GM12891 (cell line): ENCODE measurements around the gene TRIP6.

Source experiments
- DNase-seq: peaks from one replicate; pipeline ENCODE4 v3.0.0; 2011; ENCODE audit warnings: low spot score; ENCODE audit not compliant: insufficient read length
- FAIRE-seq: peaks from 2 replicates; lab custom pipeline; 2011; peaks lifted over from hg19 to GRCh38; lab: Jason Lieb, UNC
- PAX5 ChIP-seq: IDR thresholded peaks from 2 replicates; pipeline ENCODE4 v1.6.1; 2011; ENCODE audit warnings: low read length, moderate library complexity, mild to moderate bottlenecking; ENCODE audit not compliant: insufficient read depth, severe bottlenecking
- POLR2A ChIP-seq: IDR thresholded peaks from 2 replicates; pipeline ENCODE4 v1.6.1; 2011; ENCODE audit warnings: low read depth, low read length, control low read depth
- POLR2AphosphoS5 ChIP-seq: IDR thresholded peaks from 2 replicates; pipeline ENCODE4 v1.6.1; 2011; ENCODE audit warnings: low read depth, low read length, control low read depth
- POU2F2 ChIP-seq: IDR thresholded peaks from 2 replicates; pipeline ENCODE4 v1.6.1; 2011; ENCODE audit warnings: low read depth, mild to moderate bottlenecking, control low read depth, low read length, moderate library complexity
- SPI1 ChIP-seq: IDR thresholded peaks from 2 replicates; pipeline ENCODE4 v1.6.1; 2011; ENCODE audit warnings: low read depth, low read length, control low read depth
- TAF1 ChIP-seq: IDR thresholded peaks from 2 replicates; pipeline ENCODE4 v1.6.1; 2011; ENCODE audit warnings: low read depth, low read length, control low read depth

The TRIP6 gene

DNA sequence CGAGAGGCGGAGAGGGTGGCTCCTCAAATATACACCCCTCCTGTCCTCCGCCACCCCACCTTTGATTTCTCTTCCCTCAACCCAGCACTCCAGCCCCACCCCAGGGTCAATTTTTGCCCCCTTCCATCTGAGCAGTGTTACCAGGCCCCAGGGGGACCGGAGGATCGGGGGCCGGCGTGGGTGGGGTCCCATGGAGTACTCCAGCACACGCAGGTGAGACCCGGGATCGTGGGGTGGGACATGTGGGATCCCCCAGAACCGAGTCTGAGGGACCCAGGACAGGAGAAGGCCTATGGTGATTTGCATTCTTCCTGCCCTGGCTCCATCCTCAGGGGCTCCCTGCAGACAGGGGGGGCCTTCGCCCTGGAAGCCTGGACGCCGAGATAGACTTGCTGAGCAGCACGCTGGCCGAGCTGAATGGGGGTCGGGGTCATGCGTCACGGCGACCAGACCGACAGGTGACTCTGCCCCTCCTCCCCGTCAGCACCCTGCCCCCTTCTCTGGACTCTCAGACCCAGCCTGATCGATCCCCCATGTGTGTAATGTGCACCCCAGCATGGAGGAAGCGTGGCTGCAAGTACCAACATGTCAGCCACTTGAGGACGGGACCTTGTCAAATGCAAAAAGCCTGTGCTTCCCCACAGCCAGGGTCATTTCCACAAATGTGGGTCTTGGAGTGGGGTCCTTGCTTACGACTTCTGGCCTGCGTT, 744 bp downstream of the TRIP6 start:
- no peak for DNase-seq
- peak; percentile 72 for FAIRE-seq
- TF ChIP-seq POLR2A (peak; percentile 35; the same call in 1 of the 2 replicates), POLR2AphosphoS5 (no peak)

DNA sequence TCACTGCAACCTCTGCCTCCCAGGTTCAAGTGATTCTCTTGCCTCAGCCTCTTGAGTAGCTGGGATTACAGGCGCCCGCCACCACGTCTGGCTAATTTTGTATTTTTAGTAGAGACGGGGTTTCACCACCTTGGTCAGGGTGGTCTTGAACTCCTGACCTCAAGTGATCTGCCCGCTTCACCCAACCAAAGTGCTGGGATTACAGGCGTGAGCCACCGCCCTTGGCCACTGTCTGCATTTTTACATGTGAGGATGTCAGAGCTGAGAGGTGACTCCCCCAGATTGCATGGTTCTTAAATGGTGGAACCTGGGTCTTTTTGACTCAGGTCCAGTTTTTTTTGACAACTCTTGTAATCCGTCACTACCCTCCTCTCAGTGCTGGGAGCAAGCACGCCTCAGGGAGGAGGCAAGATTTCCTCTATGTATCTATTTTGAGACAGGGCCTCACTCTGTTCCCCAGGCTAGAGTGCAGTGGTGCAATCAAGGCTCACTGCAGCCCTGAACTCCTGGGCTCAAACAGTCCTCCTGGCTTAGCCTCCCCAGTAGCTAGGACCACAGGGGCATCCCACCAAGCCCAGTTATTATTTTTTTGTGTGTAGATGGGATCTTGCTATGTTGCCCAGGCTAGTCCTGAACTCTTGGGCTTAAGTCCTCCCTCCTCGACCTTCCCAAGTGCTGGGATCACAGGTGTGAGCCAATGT, 6.6 kb downstream of the TRIP6 start:
- FAIRE-seq (no peak), DNase-seq (no peak)
- TF ChIP-seq TAF1 (no peak), POLR2AphosphoS5 (no peak), PAX5 (no peak), POLR2A (no peak), SPI1 (no peak), POU2F2 (no peak)

DNA sequence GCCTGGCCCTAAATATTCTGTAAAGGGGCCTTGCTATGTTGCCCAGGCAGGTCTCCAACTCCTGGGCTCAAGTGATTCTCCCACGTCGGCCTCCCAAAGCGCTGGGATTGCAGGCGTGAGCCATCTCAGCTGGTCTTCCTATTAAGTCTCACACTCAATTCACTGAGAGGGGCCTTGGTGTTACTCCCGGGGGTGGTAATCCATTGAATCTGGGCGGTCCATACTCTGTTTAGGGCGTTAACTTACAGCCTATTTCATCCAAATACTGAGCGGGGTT, 7.1 kb downstream of the TRIP6 start:
- TF ChIP-seq POLR2A (no peak), PAX5 (no peak), POLR2AphosphoS5 (no peak), TAF1 (no peak), SPI1 (no peak), POU2F2 (no peak)
- DNase-seq (no peak), FAIRE-seq (no peak)

DNA sequence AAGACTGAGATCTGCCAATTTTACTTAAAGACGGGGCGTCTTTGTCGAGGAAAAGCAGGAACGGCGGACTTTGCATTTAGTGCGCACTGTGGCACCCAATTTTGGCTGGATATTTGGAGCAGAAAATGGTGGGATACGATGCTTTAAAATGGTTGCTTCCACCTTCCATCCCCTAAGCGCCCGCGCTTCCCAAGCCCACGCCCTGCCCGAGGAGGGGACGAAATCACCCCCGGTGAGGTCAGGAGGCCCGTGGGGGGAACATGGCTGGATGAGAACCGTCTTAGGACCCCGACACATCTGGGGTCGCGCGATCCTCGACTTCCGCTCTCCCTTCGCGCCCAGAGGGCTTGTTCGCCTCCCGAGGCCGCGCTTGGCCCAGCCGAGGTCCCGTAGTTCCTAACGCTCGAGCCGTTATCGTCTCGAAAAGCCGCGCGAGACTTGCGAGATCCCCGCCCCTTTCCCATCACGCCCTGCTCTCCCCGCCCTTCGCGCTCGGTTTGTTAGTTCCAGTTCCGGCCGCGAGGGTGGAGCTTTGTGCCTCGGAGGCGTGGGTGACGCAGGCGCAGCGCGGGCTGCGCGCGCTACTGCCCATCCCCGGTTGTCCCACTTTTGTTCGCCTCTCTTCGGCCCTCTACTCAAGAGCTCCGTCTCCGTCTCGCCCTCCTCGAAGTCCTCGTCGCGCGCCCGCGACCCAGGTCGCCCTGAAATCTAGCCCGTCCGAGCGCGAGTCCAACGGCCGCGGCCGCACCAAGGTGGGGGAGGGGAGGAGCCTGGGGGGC, 7.6 kb downstream of the TRIP6 start, which contains the start of gene SRRT:
SRRT (plus strand) TSS at position 527 of the 779 bp plus-strand sequence. CDS start 488 bp downstream, outside the sequence.
- TF ChIP-seq POLR2A = peak; percentile 94; the same call in 1 of the 2 replicates
- TF ChIP-seq POU2F2 = no peak; the same call in 1 of the 2 replicates
- TF ChIP-seq PAX5 = no peak
- peak; percentile 91 for TF ChIP-seq POLR2AphosphoS5
- peak; percentile 88 for TF ChIP-seq TAF1
- peak; percentile 50 for TF ChIP-seq SPI1
- peak; percentile 98 for DNase-seq
- peak; percentile 100 for FAIRE-seq

DNA sequence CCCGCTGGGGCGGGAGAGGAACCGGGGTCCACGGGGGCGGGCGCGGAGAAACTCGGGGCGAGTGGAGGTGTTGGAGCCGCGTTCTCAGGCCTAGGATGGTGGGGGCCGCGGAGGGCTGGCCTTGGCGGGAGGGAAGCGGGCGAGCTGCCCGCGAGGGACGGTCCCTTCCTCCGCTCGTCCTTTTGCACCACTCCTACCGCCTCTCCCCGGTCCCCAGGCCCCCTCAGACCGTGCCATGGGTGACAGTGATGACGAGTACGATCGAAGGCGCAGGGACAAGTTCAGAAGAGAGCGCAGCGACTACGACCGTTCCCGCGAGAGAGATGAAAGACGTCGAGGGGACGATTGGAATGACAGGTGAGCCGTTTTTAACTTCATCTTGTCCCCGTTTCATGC, 8.2 kb downstream of the TRIP6 start:
- TF ChIP-seq PAX5 (no peak), POU2F2 (no peak), POLR2AphosphoS5 (no peak), POLR2A (no peak; the same call in 1 of the 2 replicates), SPI1 (no peak), TAF1 (no peak)
- FAIRE-seq (no peak), DNase-seq (no peak)

DNA sequence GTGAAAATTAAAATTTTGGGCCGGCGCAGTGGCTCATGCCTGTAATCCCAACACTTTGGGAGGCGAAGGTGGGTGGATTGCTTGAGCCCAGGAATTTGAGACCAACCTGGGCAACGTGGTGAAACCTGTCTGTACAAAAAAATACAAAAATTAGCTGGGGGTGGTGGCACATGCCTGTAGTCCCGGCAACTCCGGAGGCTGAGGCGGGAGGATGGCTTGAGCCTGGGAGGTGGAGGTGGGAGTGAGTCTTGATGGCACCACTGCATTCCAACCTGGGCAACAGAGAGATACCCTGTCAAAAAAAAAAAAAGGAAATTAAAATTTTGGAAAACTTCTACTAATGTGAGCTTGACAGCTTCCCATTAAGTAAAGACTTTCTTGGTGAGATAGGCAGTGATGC, 10.8 kb downstream of the TRIP6 start:
- DNase-seq (no peak), FAIRE-seq (no peak)
- TF ChIP-seq SPI1 (no peak), POLR2AphosphoS5 (no peak), TAF1 (no peak), POLR2A (no peak), PAX5 (no peak), POU2F2 (no peak)

DNA sequence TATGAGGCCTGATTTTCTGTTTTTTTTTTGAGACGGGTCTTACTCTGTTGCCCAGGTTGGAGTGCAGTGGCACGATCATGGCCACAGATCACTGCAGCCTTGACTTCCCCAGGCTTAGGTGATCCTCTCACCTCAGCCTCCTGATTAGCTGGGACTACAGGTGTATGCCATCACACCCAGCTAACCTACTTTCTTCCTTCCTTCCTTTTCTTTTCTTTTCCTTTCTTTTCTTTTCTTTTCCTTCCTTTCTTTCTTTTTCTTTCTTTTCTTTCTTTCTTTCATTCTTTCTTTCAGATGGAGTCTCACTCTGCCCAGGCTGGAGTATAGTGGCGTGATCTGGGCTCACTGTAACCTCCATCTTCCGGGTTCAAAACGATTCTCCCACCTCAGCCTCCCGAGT, 11.5 kb downstream of the TRIP6 start:
- no peak for FAIRE-seq
- TF ChIP-seq PAX5 (no peak), TAF1 (no peak), SPI1 (no peak), POLR2AphosphoS5 (no peak), POU2F2 (no peak), POLR2A (no peak)
- no peak for DNase-seq

DNA sequence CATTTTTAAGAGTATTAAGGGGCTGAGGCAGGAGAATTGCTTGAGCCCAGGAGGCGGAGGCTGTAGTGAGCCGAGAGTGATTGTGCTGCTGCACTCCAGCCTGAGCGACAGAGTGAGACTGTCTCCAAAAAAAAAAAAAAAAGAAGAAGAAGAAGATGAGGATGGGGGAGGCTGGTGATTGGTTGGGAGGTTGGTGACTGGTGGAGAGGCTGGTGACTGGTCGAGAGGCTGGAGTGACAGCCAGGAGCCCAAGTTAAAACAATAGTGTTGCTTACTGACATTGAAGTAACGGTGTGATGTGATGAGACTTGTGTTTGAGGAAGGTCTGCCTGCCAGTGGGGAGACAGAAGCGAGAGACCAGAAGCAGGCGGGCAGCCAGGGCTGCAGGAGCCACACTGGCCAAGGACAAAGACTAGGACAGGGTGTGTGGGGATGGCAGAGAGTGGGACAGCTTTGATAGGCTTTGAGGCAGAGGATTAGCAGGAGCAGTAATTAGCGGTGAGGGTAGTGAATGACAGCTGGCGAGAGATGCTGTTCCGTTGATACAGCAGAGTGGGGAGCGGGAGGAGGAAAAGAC, 12.6 kb downstream of the TRIP6 start:
- DNase-seq (no peak), FAIRE-seq (no peak)
- TF ChIP-seq POU2F2 (no peak), POLR2AphosphoS5 (no peak), PAX5 (no peak), SPI1 (no peak), TAF1 (no peak), POLR2A (no peak)

DNA sequence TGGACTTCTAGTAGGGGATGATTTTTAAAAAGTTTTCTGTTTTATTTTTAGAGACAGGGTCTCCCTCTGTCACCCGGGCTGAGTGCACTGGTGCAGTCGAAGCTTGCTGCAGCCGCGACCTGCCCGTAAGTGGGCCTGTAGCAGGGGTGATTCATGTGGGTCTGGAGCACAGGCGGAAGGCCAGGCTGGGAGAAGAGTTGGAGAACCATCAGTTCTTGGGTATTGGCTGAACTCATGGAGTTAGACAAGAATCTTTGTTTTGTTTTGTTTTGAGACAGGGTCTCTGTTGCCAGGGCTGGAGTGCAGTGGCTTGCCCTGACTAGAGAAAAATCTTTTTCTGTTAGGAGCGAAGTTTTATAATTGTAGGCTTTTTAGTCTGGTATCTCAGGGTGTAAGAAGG, 13.5 kb downstream of the TRIP6 start:
- FAIRE-seq (no peak), DNase-seq (no peak)
- TF ChIP-seq SPI1 = no peak
- no peak for TF ChIP-seq POLR2A
- no peak for TF ChIP-seq POU2F2
- TF ChIP-seq POLR2AphosphoS5 = no peak
- no peak for TF ChIP-seq PAX5
- TF ChIP-seq TAF1 = no peak
